ENCODE measurements around the gene CD24. TPM values are rescaled to one million over a fixed set of nuclear protein-coding genes. Genes with fewer than 3 reads are reported as not detected.

The CD24 gene
- total RNA-seq, 1 donor from 2014 or later: 0.39 TPM

Other genes with a start within 250 kb of the CD24 start
- gene MTRES1, start 53.5 kb upstream of the CD24 start, total RNA-seq: 17.9 TPM in 2 replicates
- gene BEND3, start 140.8 kb upstream of the CD24 start, total RNA-seq: 4.0 and 4.6 TPM in 2 replicates

Measured in T-helper 1 cell treated with Interleukin-12 subunit alpha and Interleukin-12 subunit beta and Interleukin-4 antibody, amounts not matched to agents 30 ng/mL and 1 ng/mL, for 36 hours (primary cell).